ENCODE measurements around the gene TPRG1.

DNA sequence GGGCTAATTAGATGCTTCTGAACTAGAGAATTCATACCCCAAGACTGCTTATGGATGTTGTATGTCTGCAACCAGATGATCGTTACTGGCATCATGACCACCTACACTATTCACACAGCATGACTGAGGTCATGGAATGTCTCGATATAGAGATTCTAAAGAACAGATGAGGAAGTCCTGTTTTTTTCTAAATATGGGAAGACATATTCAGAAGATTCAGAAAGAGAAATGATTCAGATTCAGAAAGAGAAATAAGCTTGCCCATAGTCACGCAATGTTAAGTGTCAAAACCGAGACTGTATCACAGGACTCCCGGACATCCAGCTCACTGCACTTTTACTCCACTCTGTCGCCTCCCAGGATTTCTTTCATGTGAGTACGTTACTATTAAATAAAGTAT is 136.2 kb downstream of the TPRG1 start:
- TF ChIP-seq POLR2A (IDR thresholded peaks at IDR 0.05), result no peak
- TF ChIP-seq, protein P1, sequence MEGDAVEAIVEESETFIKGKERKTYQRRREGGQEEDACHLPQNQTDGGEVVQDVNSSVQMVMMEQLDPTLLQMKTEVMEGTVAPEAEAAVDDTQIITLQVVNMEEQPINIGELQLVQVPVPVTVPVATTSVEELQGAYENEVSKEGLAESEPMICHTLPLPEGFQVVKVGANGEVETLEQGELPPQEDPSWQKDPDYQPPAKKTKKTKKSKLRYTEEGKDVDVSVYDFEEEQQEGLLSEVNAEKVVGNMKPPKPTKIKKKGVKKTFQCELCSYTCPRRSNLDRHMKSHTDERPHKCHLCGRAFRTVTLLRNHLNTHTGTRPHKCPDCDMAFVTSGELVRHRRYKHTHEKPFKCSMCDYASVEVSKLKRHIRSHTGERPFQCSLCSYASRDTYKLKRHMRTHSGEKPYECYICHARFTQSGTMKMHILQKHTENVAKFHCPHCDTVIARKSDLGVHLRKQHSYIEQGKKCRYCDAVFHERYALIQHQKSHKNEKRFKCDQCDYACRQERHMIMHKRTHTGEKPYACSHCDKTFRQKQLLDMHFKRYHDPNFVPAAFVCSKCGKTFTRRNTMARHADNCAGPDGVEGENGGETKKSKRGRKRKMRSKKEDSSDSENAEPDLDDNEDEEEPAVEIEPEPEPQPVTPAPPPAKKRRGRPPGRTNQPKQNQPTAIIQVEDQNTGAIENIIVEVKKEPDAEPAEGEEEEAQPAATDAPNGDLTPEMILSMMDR (IDR thresholded peaks at IDR 0.05), result no peak
